Measurements from ENCODE around the gene DPM1. TPM values are rescaled to one million over a fixed set of nuclear protein-coding genes. Genes with fewer than 3 reads are reported as not detected.

The DPM1 gene
- total RNA-seq, result 10 to 100 TPM; 16.1 to 24.0 (median 17.8) TPM
- polyA plus RNA-seq, result 10 to 100 TPM; 13.6 to 34.8 TPM

- no peak for FAIRE-seq
- peak within 1 kb of the TSS; percentile 89 to 99 (median 94) for H3K4me3 ChIP-seq
- intact Hi-C loops (cut with DNase I), result no loop called here
- no peak for TF ChIP-seq CTCF (IDR thresholded peaks at IDR 0.05)
- peak; percentile 81 to 89 (median 86) for DNase-seq
- H3K27ac ChIP-seq, result peak within 1 kb of the TSS; percentile 83 to 93 (median 88)
- peaks cover 0 to 14% (median 0%) of the 10 kb centered on the region in 3 donors for H3K36me3 ChIP-seq
- no peaks in the 10 kb centered on the region for H3K9me3 ChIP-seq
- 0% methylated on average over 52 of the region's 52 CpGs for WGBS, 2 donors
- peaks cover 7 to 31% (median 22%) of the 10 kb centered on the region in 3 donors for H3K4me1 ChIP-seq
- no peaks in the 10 kb centered on the region for H3K27me3 ChIP-seq
- peak; percentile 91 to 97 (median 92) for ATAC-seq
Measured at GRCh38 chr20:50957798-50958614, at the start of gene DPM1. Gene DPM1 (minus strand): TSS chr20:50958532. CDS start chr20:50958523, 9 bp downstream.

- Histone ChIP-seq H3K27ac (no peak overlapping the region), H3K27me3 (no peaks in the 10 kb centered on the region), H3K4me3 (no peak overlapping the region), H3K4me1 (no peaks in the 10 kb centered on the region), H3K36me3 (no peaks in the 10 kb centered on the region), H3K9me3 (no peaks in the 10 kb centered on the region)
- 72 to 82% methylated on average over 7 of the region's 7 CpGs for WGBS, 2 donors
- DNase-seq, result no peak
- intact Hi-C loops (cut with DNase I), result no loop called here
- TF ChIP-seq CTCF (IDR thresholded peaks at IDR 0.05), result no peak
- no peak for ATAC-seq
- no peak for FAIRE-seq
Measured at GRCh38 chr20:51005214-51005613, 46.9 kb upstream of the DPM1 start.

GRCh38 chr20:51004781-51005180, 46.4 kb upstream of the DPM1 start:
- intact Hi-C loops (cut with DNase I), result no loop called here

GRCh38 chr20:51004305-51004727, 46.0 kb upstream of the DPM1 start:
- 82 to 93% methylated on average over 42 to 44 of the region's 44 CpGs for WGBS, 2 donors
- intact Hi-C loops (cut with DNase I), result no loop called here
- Histone ChIP-seq H3K27me3 (no peaks in the 10 kb centered on the region), H3K4me3 (no peak overlapping the region), H3K36me3 (no peaks in the 10 kb centered on the region), H3K9me3 (no peaks in the 10 kb centered on the region), H3K27ac (no peak overlapping the region), H3K4me1 (no peaks in the 10 kb centered on the region)
- TF ChIP-seq CTCF (IDR thresholded peaks at IDR 0.05), result no peak
- FAIRE-seq, result no peak
- no peak for ATAC-seq
- DNase-seq, result no peak

More at GRCh38 chr20:51004781-51005180, 46.4 kb upstream of the DPM1 start:
- TF ChIP-seq CTCF (IDR thresholded peaks at IDR 0.05), result no peak
- Histone ChIP-seq H3K9me3 (no peaks in the 10 kb centered on the region), H3K27ac (no peak overlapping the region), H3K4me1 (no peaks in the 10 kb centered on the region), H3K27me3 (no peaks in the 10 kb centered on the region), H3K4me3 (no peak overlapping the region), H3K36me3 (no peaks in the 10 kb centered on the region)
- DNase-seq (no peak), ATAC-seq (no peak), FAIRE-seq (no peak)
- 68 to 74% methylated on average over 7 to 9 of the region's 9 CpGs for WGBS, 2 donors

- ATAC-seq (no peak), DNase-seq (no peak), FAIRE-seq (no peak)
- 64 to 79% methylated on average over 21 of the region's 21 CpGs for WGBS, 2 donors
- intact Hi-C loops (cut with DNase I), result no loop called here
- H3K27me3 ChIP-seq, result no peaks in the 10 kb centered on the region
- H3K9me3 ChIP-seq, result no peaks in the 10 kb centered on the region
- no peak for TF ChIP-seq CTCF (IDR thresholded peaks at IDR 0.05)
- no peaks in the 10 kb centered on the region for H3K4me1 ChIP-seq
- no peaks in the 10 kb centered on the region for H3K36me3 ChIP-seq
- no peak overlapping the region for H3K27ac ChIP-seq
- H3K4me3 ChIP-seq, result no peak overlapping the region
Measured at GRCh38 chr20:51003753-51004152, 45.4 kb upstream of the DPM1 start.

Data from pancreas (tissue), 10 donors.